HL-60 (cell line): ENCODE data around the gene IRF7.

ENCODE experiments used
- DNase-seq, 2 experiments: peaks; one replicate each; pipeline ENCODE4 v3.0.0-alpha.2; 2010 to 2020; ENCODE audit warnings: low read depth in 1 of 2, low spot score in 1 of 2
- H3K27ac ChIP-seq: fragments of 250-450 bp; sonication (Bioruptor Pico); replicated peaks from 2 replicates; pipeline ENCODE4 v1.5.1; 2020; ENCODE audit warnings: mild to moderate bottlenecking, moderate library complexity
- H3K27me3 ChIP-seq: fragments of 250-450 bp; sonication (Bioruptor Pico); 2 replicates; pipeline ENCODE4 v1.5.1; 2021; ENCODE audit warnings: mild to moderate bottlenecking, moderate library complexity; ENCODE audit not compliant: insufficient read depth, poor library complexity, severe bottlenecking
- H3K4me3 ChIP-seq: replicated peaks from 2 replicates; pipeline ENCODE4 v1.5.1; 2011; ENCODE audit warnings: mild to moderate bottlenecking, control low read depth, low read length; ENCODE audit not compliant: insufficient read depth
- GABPA ChIP-seq: IDR thresholded peaks from 2 replicates; pipeline ENCODE4 v1.6.1; 2012; ENCODE audit warnings: low read depth
- POLR2AphosphoS5 ChIP-seq: IDR thresholded peaks from 2 replicates; pipeline ENCODE4 v1.6.1; 2012; ENCODE audit warnings: low read depth
- SPI1 ChIP-seq: IDR thresholded peaks from 2 replicates; pipeline ENCODE4 v1.6.1; 2012; ENCODE audit warnings: low read depth, mild to moderate bottlenecking, borderline replicate concordance
- TF ChIP-seq, protein P1 (sequence below): IDR thresholded peaks from 2 replicates; pipeline ENCODE4 v1.6.1; 2012; ENCODE audit warnings: low read depth; ENCODE audit not compliant: insufficient replicate concordance
- TF ChIP-seq, protein P2 (sequence below): IDR thresholded peaks from one replicate; pipeline ENCODE4 v1.5.1; 2011; ENCODE audit warnings: low read length, control low read depth, inconsistent platforms; ENCODE audit not compliant: insufficient read depth

Gene IRF7

DNA sequence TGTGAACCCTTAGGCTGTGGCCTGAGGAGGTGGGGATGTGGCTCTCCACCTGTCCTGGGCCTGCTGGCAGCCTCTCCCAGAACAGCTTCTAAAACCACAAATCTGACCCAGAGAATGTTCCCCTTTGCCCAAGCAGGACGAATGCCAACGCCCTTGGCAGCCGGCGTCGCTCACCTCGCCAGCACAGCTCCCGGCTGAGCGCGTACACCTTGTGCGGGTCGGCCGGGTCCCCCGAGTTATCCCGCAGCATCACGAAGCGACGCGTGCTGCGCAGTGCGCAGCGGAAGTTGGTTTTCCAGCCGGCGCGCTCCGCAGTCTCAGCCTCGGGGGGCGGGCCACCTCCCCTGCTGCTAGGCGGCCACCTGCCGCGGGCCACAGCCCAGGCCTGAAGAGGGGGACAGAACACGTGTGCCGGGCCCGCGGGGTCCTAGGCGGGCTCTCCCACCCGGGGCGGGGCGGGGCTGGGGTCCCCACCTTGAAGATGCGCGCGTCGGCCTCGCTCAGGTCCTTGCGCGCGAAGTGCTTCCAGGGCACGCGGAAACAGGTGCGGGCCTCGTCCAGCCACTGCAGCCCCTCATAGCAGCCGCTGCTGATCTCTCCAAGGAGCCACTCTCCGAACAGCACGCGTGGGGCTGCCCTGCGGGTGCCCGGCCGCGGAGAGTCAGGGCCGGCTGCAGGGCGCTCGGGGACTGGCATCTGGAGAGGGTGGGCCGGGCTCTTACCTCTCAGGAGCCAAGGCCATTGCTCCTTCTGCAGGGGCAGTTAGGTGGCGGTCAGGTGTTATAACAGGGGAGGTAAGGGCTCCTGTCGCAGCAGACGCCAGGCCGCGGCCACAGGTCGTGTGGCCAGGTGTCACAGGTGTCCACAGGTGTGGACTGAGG is 887 bp downstream of the IRF7 start:
- peak overlapping the region; percentile 89 for H3K27ac ChIP-seq
- H3K27me3 ChIP-seq, result no peaks in the 10 kb centered on the region
- H3K4me3 ChIP-seq, result peak overlapping the region; percentile 69
- TF ChIP-seq, protein P1, sequence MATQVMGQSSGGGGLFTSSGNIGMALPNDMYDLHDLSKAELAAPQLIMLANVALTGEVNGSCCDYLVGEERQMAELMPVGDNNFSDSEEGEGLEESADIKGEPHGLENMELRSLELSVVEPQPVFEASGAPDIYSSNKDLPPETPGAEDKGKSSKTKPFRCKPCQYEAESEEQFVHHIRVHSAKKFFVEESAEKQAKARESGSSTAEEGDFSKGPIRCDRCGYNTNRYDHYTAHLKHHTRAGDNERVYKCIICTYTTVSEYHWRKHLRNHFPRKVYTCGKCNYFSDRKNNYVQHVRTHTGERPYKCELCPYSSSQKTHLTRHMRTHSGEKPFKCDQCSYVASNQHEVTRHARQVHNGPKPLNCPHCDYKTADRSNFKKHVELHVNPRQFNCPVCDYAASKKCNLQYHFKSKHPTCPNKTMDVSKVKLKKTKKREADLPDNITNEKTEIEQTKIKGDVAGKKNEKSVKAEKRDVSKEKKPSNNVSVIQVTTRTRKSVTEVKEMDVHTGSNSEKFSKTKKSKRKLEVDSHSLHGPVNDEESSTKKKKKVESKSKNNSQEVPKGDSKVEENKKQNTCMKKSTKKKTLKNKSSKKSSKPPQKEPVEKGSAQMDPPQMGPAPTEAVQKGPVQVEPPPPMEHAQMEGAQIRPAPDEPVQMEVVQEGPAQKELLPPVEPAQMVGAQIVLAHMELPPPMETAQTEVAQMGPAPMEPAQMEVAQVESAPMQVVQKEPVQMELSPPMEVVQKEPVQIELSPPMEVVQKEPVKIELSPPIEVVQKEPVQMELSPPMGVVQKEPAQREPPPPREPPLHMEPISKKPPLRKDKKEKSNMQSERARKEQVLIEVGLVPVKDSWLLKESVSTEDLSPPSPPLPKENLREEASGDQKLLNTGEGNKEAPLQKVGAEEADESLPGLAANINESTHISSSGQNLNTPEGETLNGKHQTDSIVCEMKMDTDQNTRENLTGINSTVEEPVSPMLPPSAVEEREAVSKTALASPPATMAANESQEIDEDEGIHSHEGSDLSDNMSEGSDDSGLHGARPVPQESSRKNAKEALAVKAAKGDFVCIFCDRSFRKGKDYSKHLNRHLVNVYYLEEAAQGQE, result no peak
- TF ChIP-seq POLR2AphosphoS5 (no peak), GABPA (no peak), SPI1 (no peak)
- TF ChIP-seq, protein P2, sequence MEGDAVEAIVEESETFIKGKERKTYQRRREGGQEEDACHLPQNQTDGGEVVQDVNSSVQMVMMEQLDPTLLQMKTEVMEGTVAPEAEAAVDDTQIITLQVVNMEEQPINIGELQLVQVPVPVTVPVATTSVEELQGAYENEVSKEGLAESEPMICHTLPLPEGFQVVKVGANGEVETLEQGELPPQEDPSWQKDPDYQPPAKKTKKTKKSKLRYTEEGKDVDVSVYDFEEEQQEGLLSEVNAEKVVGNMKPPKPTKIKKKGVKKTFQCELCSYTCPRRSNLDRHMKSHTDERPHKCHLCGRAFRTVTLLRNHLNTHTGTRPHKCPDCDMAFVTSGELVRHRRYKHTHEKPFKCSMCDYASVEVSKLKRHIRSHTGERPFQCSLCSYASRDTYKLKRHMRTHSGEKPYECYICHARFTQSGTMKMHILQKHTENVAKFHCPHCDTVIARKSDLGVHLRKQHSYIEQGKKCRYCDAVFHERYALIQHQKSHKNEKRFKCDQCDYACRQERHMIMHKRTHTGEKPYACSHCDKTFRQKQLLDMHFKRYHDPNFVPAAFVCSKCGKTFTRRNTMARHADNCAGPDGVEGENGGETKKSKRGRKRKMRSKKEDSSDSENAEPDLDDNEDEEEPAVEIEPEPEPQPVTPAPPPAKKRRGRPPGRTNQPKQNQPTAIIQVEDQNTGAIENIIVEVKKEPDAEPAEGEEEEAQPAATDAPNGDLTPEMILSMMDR, result no peak
- DNase-seq, result no peak

DNA sequence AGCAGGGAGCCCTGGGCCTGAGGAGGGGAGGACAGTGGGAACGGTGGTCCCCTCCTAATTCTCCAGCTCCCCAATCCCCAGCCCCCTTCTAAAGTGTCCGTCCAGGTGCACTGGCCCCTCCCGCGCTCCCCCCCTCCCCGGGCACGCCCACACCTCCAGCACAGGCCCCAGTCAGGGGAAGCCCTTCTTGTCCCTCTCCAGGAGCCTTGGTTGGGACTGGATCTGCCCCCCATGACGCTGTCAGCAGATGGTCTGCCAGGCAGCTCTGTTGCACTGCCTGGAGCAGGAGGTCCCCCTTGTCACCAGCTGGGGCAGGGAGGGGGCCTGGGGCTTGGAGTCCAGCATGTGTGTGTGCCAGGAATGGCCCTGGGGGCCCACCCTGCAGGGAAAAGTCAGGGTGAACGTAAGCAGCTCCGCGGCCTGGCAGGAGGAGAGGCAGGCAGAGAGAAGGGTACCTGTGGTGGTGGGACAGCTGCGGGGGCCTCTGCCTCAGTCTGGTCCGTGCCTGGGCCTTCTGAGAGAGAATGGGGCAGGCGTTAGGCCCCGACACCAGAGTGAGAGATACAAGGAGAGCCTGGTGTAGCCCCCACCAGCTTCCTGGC is 1.6 kb downstream of the IRF7 start:
- TF ChIP-seq GABPA, result no peak
- TF ChIP-seq, protein P1, result no peak
- TF ChIP-seq, protein P2, result no peak
- H3K27me3 ChIP-seq, result no peaks in the 10 kb centered on the region

DNA sequence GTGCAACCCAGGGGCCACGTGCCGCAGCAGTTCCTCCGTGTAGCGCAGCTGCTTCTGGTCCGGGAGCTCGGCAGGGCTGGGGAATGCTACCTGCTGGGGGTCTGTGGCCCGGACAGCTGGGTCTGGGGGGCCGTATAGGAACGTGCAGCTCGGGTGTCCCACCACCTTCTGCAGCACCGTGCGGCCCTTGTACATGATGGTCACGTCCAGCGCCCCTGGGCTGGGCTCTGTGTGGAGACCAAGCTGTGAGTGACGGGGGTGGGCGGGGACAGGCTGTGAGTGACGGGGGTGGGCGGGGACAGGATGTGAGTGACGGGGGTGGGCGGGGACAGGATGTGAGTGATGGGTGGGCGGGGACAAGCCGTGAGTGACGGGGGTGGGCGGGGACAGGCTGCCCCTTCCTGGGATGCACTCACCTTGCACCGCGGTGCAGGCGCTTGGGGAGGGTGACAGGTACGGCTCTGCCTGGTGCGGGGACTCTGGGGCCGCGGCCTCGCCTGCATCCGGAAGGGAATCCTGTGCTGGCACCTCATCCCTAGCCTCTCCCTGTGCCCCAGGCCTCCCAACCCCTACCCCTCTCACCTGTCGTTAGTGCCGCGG is 2.3 kb downstream of the IRF7 start:
- no peaks in the 10 kb centered on the region for H3K27me3 ChIP-seq
- H3K4me3 ChIP-seq, result no peak overlapping the region
- DNase-seq, result peak in 1 of 2 experiments; percentile 34
- no peak overlapping the region for H3K27ac ChIP-seq
- TF ChIP-seq, protein P1, result no peak
- TF ChIP-seq GABPA (no peak), POLR2AphosphoS5 (no peak), SPI1 (no peak)
- TF ChIP-seq, protein P2, result no peak

More for the DNA sequence above, 1.6 kb downstream of the IRF7 start:
- no peak for DNase-seq
- H3K4me3 ChIP-seq, result no peak overlapping the region
- no peak overlapping the region for H3K27ac ChIP-seq
